Measurements from ENCODE around the gene TMED10. TPM values are rescaled to one million over a fixed set of nuclear protein-coding genes. Genes with fewer than 3 reads are reported as not detected.
"Not testable (repeated sequence)": the region's sequence is repeated elsewhere in the genome, so short reads cannot be mapped to it uniquely, and the experiment has no call there.

TMED10 gene
- total RNA-seq, 6 experiments from 2014 or later: 370 to 494 (median 430) TPM

GRCh38 chr14:75128596-75128990 is 47.8 kb downstream of the TMED10 start:
- no peak for DNase-seq
- no peaks in the 10 kb centered on the region for H3K9me3 Mint-ChIP-seq
- H3K27ac Mint-ChIP-seq: peak overlapping the region; percentile 17; the same call in 1 of the 2 replicates
- no peaks in the 10 kb centered on the region for H3K27me3 Mint-ChIP-seq (ENCODE audit: insufficient read depth)
- peaks cover 58% of the 10 kb centered on the region for H3K4me1 Mint-ChIP-seq (ENCODE audit: low read depth)
- no peak overlapping the region for H3K4me3 Mint-ChIP-seq
- TF ChIP-seq CTCF (IDR thresholded peaks at IDR 0.05): no peak
- H3K36me3 Mint-ChIP-seq (ENCODE audit: low read depth): peaks cover 19% of the 10 kb centered on the region

GRCh38 chr14:75127903-75128595 is 48.4 kb downstream of the TMED10 start:
- no peak for DNase-seq
- Mint-ChIP-seq H3K9me3 (no peaks in the 10 kb centered on the region), H3K4me1 (ENCODE audit: low read depth) (peaks cover 55% of the 10 kb centered on the region), H3K27me3 (ENCODE audit: insufficient read depth) (no peaks in the 10 kb centered on the region), H3K27ac (peak overlapping the region; percentile 97), H3K4me3 (peak overlapping the region; percentile 93), H3K36me3 (ENCODE audit: low read depth) (peaks cover 14% of the 10 kb centered on the region)
- TF ChIP-seq CTCF (IDR thresholded peaks at IDR 0.05): no peak

- H3K9me3 Mint-ChIP-seq; DNase-seq; H3K27me3 Mint-ChIP-seq (ENCODE audit: insufficient read depth): not testable (repeated sequence)
- H3K27ac Mint-ChIP-seq: peak overlapping the region; percentile 97
- peaks cover 14% of the 10 kb centered on the region for H3K36me3 Mint-ChIP-seq (ENCODE audit: low read depth)
- peaks cover 49% of the 10 kb centered on the region for H3K4me1 Mint-ChIP-seq (ENCODE audit: low read depth)
- H3K4me3 Mint-ChIP-seq: peak overlapping the region; percentile 93
Measured at GRCh38 chr14:75127474-75127820, 49.0 kb downstream of the TMED10 start.

GRCh38 chr14:75126679-75127473 is 49.5 kb downstream of the TMED10 start, which contains the start of gene NEK9:
Gene NEK9 (minus strand): TSS chr14:75127048. CDS start chr14:75126921, 127 bp downstream.
- peaks cover 14% of the 10 kb centered on the region for H3K36me3 Mint-ChIP-seq (ENCODE audit: low read depth)
- H3K27me3 Mint-ChIP-seq (ENCODE audit: insufficient read depth): no peaks in the 10 kb centered on the region
- H3K4me1 Mint-ChIP-seq (ENCODE audit: low read depth): peaks cover 48% of the 10 kb centered on the region
- H3K9me3 Mint-ChIP-seq: no peaks in the 10 kb centered on the region
- peak within 1 kb of the TSS; percentile 97 for H3K27ac Mint-ChIP-seq
- H3K4me3 Mint-ChIP-seq: peak within 1 kb of the TSS; percentile 93
- TF ChIP-seq CTCF (IDR thresholded peaks at IDR 0.05): no peak; the same call in 1 of the 2 replicates
- DNase-seq: peak; percentile 82

GRCh38 chr14:75126121-75126544 is 50.3 kb downstream of the TMED10 start:
- peak overlapping the region; percentile 97 for H3K27ac Mint-ChIP-seq
- peak overlapping the region; percentile 93 for H3K4me3 Mint-ChIP-seq
- H3K4me1 Mint-ChIP-seq (ENCODE audit: low read depth): peaks cover 48% of the 10 kb centered on the region
- no peak for TF ChIP-seq CTCF (IDR thresholded peaks at IDR 0.05)
- DNase-seq: no peak
- no peaks in the 10 kb centered on the region for H3K27me3 Mint-ChIP-seq (ENCODE audit: insufficient read depth)
- H3K9me3 Mint-ChIP-seq: no peaks in the 10 kb centered on the region
- H3K36me3 Mint-ChIP-seq (ENCODE audit: low read depth): peaks cover 14% of the 10 kb centered on the region

- H3K4me1 Mint-ChIP-seq (ENCODE audit: low read depth): peaks cover 48% of the 10 kb centered on the region
- no peak for TF ChIP-seq CTCF (IDR thresholded peaks at IDR 0.05)
- peak overlapping the region; percentile 93 for H3K4me3 Mint-ChIP-seq
- DNase-seq: peak; percentile 82
- H3K36me3 Mint-ChIP-seq (ENCODE audit: low read depth): peaks cover 17% of the 10 kb centered on the region
- H3K27ac Mint-ChIP-seq: peak overlapping the region; percentile 97
- no peaks in the 10 kb centered on the region for H3K9me3 Mint-ChIP-seq
- H3K27me3 Mint-ChIP-seq (ENCODE audit: insufficient read depth): no peaks in the 10 kb centered on the region
Measured at GRCh38 chr14:75125617-75126016, 50.8 kb downstream of the TMED10 start.
